ENCODE measurements around the gene IGF1R.

GRCh38 chr15:98620020-98620419 is 28.3 kb upstream of the IGF1R start:
- TF ChIP-seq POLR2A (IDR thresholded peaks at IDR 0.05) (no peak), CTCF (IDR thresholded peaks at IDR 0.05) (no peak), EP300 (IDR thresholded peaks at IDR 0.05) (no peak)
